ENCODE data around the gene PKIB.
A peak's percentile ranks its signal among the peaks of the same experiment; 100 is the strongest.

The PKIB gene

DNA sequence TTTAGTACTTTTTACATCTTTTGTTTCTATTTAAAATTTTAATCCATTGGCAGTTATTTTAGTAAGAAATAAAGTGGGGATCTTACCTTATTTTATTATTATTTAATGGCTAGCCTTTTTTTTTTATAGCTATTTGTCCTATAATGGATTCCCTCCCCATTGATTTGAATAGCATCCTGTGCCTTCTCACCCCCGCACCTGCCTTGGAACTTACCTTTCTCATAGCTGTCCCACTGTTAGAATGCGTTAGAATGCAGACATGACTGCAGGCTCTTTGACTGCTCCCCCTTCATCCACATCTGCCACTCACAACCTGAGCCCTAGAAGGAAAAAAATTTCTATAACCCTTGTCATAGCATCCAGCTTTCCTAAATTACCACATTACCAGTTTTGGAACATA, 9.1 kb downstream of the PKIB start:
- no peaks in the 10 kb centered on the region for H3K4me1 ChIP-seq (ENCODE audit: control insufficient read depth in 2 of 2, insufficient read depth in 2 of 2, low read length in 2 of 2)
- no peak overlapping the region for H3K27ac ChIP-seq (ENCODE audit: low read depth in 2 of 2, low read length in 2 of 2)
- H3K27me3 ChIP-seq (ENCODE audit: control insufficient read depth in 2 of 2, insufficient read depth in 2 of 2, low read length in 2 of 2): no peaks in the 10 kb centered on the region
- no peaks in the 10 kb centered on the region for H3K9me3 ChIP-seq (ENCODE audit: control insufficient read depth in 2 of 2, low read length in 2 of 2)
- no peak overlapping the region for H3K4me3 ChIP-seq (ENCODE audit: low read length in 2 of 2)
- no peaks in the 10 kb centered on the region for H3K36me3 ChIP-seq (ENCODE audit: control insufficient read depth in 2 of 2, insufficient read depth in 2 of 2, low read length in 2 of 2)
- no peak overlapping the region for H3K9ac ChIP-seq (ENCODE audit: low read depth in 1 of 2, low read length in 2 of 2)

DNA sequence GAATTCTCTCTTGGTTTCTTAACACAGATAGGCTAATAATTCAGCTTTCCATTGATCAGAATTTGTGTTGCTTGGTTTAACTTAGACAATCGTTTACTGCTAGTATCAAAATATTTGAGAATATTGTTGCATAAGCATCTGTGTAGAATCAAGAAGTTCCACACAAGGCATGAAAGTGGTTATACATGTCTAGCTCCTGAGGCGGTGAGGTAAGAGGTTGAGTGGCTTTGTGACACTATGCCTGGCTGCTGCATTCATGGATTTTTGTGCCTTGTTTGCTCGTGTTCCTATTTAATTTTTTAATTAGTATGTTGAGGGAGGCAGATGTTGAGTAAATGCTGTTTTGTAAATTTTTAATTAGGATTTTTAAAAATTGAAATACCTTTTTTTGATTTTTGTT, 10.2 kb downstream of the PKIB start:
- no peaks in the 10 kb centered on the region for H3K9me3 ChIP-seq (ENCODE audit: control insufficient read depth in 2 of 2, low read length in 2 of 2)
- no peaks in the 10 kb centered on the region for H3K4me1 ChIP-seq (ENCODE audit: control insufficient read depth in 2 of 2, insufficient read depth in 2 of 2, low read length in 2 of 2)
- H3K27ac ChIP-seq (ENCODE audit: low read depth in 2 of 2, low read length in 2 of 2): no peak overlapping the region
- H3K9ac ChIP-seq (ENCODE audit: low read depth in 1 of 2, low read length in 2 of 2): no peak overlapping the region
- H3K27me3 ChIP-seq (ENCODE audit: control insufficient read depth in 2 of 2, insufficient read depth in 2 of 2, low read length in 2 of 2): no peaks in the 10 kb centered on the region
- no peak overlapping the region for H3K4me3 ChIP-seq (ENCODE audit: low read length in 2 of 2)
- no peaks in the 10 kb centered on the region for H3K36me3 ChIP-seq (ENCODE audit: control insufficient read depth in 2 of 2, insufficient read depth in 2 of 2, low read length in 2 of 2)

DNA sequence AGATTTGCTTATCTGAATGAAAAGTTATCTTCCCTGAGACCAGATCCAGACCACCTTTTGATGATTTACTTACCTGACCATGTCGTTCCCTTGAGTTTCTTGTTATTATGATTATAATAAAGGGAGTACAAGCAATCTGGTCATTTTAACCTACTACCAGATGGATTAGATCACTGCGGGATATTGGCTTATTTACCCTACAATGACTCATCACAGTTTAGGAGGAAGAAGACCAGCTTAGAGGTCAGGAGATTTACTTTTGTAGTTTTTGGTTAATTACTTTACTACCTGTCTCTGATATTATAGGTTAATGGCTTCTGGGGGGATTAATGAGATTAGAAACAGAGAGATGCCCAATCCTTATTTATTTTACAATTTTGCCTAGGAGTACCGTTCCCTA, 10.7 kb downstream of the PKIB start:
- Histone ChIP-seq H3K27ac (ENCODE audit: low read depth in 2 of 2, low read length in 2 of 2) (no peak overlapping the region), H3K9ac (ENCODE audit: low read depth in 1 of 2, low read length in 2 of 2) (peak overlapping the region in 1 of 2 donors; percentile 26)

DNA sequence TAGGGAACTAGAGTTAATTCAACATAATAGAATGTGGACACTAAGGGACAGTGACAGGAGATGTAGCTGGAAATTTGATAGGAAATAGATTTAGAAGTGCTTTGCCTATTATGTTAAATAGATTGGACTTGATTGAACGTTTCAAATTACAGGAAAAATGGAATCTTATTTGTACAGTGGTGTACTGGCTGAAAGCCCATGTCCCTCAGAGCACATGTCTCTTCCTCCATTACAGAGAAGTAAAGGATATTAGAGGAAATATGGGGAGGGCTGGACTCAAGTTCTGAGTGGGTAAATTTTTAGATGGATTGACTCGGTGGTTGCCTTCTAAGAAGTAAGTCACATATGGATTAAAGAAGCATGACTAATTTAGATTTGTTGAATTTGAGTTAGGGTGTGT, 11.4 kb downstream of the PKIB start:
- Histone ChIP-seq H3K9me3 (ENCODE audit: control insufficient read depth in 2 of 2, low read length in 2 of 2) (no peaks in the 10 kb centered on the region), H3K27me3 (ENCODE audit: control insufficient read depth in 2 of 2, insufficient read depth in 2 of 2, low read length in 2 of 2) (no peaks in the 10 kb centered on the region), H3K27ac (ENCODE audit: low read depth in 2 of 2, low read length in 2 of 2) (no peak overlapping the region), H3K36me3 (ENCODE audit: control insufficient read depth in 2 of 2, insufficient read depth in 2 of 2, low read length in 2 of 2) (no peaks in the 10 kb centered on the region), H3K9ac (ENCODE audit: low read depth in 1 of 2, low read length in 2 of 2) (no peak overlapping the region), H3K4me1 (ENCODE audit: control insufficient read depth in 2 of 2, insufficient read depth in 2 of 2, low read length in 2 of 2) (no peaks in the 10 kb centered on the region), H3K4me3 (ENCODE audit: low read length in 2 of 2) (no peak overlapping the region)

More for the DNA sequence above, 10.7 kb downstream of the PKIB start:
- Histone ChIP-seq H3K4me3 (ENCODE audit: low read length in 2 of 2) (no peak overlapping the region), H3K36me3 (ENCODE audit: control insufficient read depth in 2 of 2, insufficient read depth in 2 of 2, low read length in 2 of 2) (no peaks in the 10 kb centered on the region), H3K27me3 (ENCODE audit: control insufficient read depth in 2 of 2, insufficient read depth in 2 of 2, low read length in 2 of 2) (no peaks in the 10 kb centered on the region), H3K9me3 (ENCODE audit: control insufficient read depth in 2 of 2, low read length in 2 of 2) (no peaks in the 10 kb centered on the region), H3K4me1 (ENCODE audit: control insufficient read depth in 2 of 2, insufficient read depth in 2 of 2, low read length in 2 of 2) (no peaks in the 10 kb centered on the region)

DNA sequence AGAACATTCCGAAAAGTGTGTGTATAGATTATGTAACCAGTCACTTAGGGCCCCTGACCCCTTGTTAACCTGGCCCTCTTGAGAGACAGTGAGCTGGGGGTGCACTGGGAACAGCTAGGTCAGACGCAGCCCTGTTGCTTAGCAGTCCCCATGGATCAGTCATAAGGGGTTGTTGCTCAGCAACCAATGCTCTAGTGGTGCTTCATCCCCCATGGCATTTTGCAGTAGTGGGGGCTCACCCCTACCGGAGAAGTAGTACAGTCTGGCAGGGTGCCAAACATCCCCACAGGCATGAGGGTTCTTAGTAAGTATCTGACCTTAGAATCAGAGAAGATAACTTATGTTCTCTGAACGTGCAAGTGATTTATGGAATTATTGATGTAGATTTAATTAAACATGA, 12.3 kb downstream of the PKIB start:
- no peaks in the 10 kb centered on the region for H3K9me3 ChIP-seq (ENCODE audit: control insufficient read depth in 2 of 2, low read length in 2 of 2)
- H3K27ac ChIP-seq (ENCODE audit: low read depth in 2 of 2, low read length in 2 of 2): no peak overlapping the region
- no peak overlapping the region for H3K9ac ChIP-seq (ENCODE audit: low read depth in 1 of 2, low read length in 2 of 2)
- H3K36me3 ChIP-seq (ENCODE audit: control insufficient read depth in 2 of 2, insufficient read depth in 2 of 2, low read length in 2 of 2): no peaks in the 10 kb centered on the region
- no peak overlapping the region for H3K4me3 ChIP-seq (ENCODE audit: low read length in 2 of 2)
- H3K4me1 ChIP-seq (ENCODE audit: control insufficient read depth in 2 of 2, insufficient read depth in 2 of 2, low read length in 2 of 2): no peaks in the 10 kb centered on the region
- no peaks in the 10 kb centered on the region for H3K27me3 ChIP-seq (ENCODE audit: control insufficient read depth in 2 of 2, insufficient read depth in 2 of 2, low read length in 2 of 2)

DNA sequence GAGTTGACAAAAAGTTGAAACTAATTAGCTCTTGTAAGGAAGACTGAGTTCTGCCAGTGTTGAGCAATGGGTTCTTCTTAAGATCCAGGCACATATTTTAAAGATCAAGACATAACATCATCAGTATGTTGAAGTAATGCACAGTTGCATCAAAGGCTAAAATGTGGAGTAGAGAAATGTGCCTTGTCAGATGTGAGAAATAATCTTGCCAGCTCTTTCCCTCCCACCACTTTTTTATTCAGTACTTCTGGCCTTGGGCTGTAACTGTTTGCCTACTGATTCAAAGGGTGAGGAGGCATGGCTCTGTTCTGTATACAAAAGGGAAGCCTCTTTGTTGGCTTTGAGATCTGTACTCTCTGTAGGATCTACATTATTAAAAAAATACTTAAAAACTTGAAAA, 13.1 kb downstream of the PKIB start:
- H3K36me3 ChIP-seq (ENCODE audit: control insufficient read depth in 2 of 2, insufficient read depth in 2 of 2, low read length in 2 of 2): no peaks in the 10 kb centered on the region

DNA sequence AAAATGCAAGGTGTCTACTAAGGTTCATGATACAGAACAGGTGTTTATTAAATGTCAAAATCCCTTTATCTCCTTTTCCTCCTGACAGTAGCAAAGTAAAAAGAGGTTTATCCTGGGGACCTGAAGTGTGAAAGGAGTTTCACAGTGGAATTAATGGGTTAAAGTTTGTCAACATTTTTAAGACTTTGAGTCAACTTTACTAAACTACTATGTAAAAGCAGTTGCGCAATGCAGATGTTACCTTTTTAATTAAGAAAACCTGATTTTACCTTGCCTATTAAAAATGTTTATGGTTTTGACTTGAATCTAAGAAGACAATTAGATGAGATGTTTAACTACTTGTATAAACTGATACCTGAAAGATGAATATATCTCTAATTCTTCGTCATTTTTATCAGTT, 14.6 kb downstream of the PKIB start:
- Histone ChIP-seq H3K4me1 (ENCODE audit: control insufficient read depth in 2 of 2, insufficient read depth in 2 of 2, low read length in 2 of 2) (no peaks in the 10 kb centered on the region), H3K9me3 (ENCODE audit: control insufficient read depth in 2 of 2, low read length in 2 of 2) (no peaks in the 10 kb centered on the region), H3K27ac (ENCODE audit: low read depth in 2 of 2, low read length in 2 of 2) (no peak overlapping the region), H3K36me3 (ENCODE audit: control insufficient read depth in 2 of 2, insufficient read depth in 2 of 2, low read length in 2 of 2) (no peaks in the 10 kb centered on the region), H3K9ac (ENCODE audit: low read depth in 1 of 2, low read length in 2 of 2) (no peak overlapping the region), H3K4me3 (ENCODE audit: low read length in 2 of 2) (no peak overlapping the region), H3K27me3 (ENCODE audit: control insufficient read depth in 2 of 2, insufficient read depth in 2 of 2, low read length in 2 of 2) (no peaks in the 10 kb centered on the region)

More for the DNA sequence above, 13.1 kb downstream of the PKIB start:
- H3K9me3 ChIP-seq (ENCODE audit: control insufficient read depth in 2 of 2, low read length in 2 of 2): no peaks in the 10 kb centered on the region
- no peak overlapping the region for H3K9ac ChIP-seq (ENCODE audit: low read depth in 1 of 2, low read length in 2 of 2)
- no peaks in the 10 kb centered on the region for H3K4me1 ChIP-seq (ENCODE audit: control insufficient read depth in 2 of 2, insufficient read depth in 2 of 2, low read length in 2 of 2)
- H3K27ac ChIP-seq (ENCODE audit: low read depth in 2 of 2, low read length in 2 of 2): no peak overlapping the region
- no peaks in the 10 kb centered on the region for H3K27me3 ChIP-seq (ENCODE audit: control insufficient read depth in 2 of 2, insufficient read depth in 2 of 2, low read length in 2 of 2)
- H3K4me3 ChIP-seq (ENCODE audit: low read length in 2 of 2): no peak overlapping the region

DNA sequence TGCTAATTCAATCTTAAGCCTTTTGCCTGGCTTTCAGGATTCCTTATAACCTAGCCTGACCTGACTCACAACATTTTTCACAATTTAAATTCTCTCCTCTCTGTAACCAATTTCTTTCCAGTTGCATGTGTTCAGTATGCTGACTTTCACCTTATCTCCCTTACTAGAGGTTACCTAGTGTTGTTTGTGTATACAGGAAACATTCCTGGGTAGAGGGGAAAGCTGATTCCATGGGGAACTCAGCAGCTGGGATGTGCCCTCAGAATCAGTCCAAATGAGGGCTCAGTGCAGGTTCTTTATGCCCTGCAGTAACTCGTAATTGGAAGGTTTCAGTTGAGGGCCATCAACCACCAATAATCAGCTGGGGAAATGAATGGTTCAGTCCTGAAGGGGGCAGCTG, 18.5 kb downstream of the PKIB start:
- H3K9me3 ChIP-seq (ENCODE audit: control insufficient read depth in 2 of 2, low read length in 2 of 2): no peaks in the 10 kb centered on the region
- no peak overlapping the region for H3K9ac ChIP-seq (ENCODE audit: low read depth in 1 of 2, low read length in 2 of 2)
- no peaks in the 10 kb centered on the region for H3K4me1 ChIP-seq (ENCODE audit: control insufficient read depth in 2 of 2, insufficient read depth in 2 of 2, low read length in 2 of 2)
- no peak overlapping the region for H3K4me3 ChIP-seq (ENCODE audit: low read length in 2 of 2)
- no peak overlapping the region for H3K27ac ChIP-seq (ENCODE audit: low read depth in 2 of 2, low read length in 2 of 2)
- no peaks in the 10 kb centered on the region for H3K27me3 ChIP-seq (ENCODE audit: control insufficient read depth in 2 of 2, insufficient read depth in 2 of 2, low read length in 2 of 2)
- no peaks in the 10 kb centered on the region for H3K36me3 ChIP-seq (ENCODE audit: control insufficient read depth in 2 of 2, insufficient read depth in 2 of 2, low read length in 2 of 2)

DNA sequence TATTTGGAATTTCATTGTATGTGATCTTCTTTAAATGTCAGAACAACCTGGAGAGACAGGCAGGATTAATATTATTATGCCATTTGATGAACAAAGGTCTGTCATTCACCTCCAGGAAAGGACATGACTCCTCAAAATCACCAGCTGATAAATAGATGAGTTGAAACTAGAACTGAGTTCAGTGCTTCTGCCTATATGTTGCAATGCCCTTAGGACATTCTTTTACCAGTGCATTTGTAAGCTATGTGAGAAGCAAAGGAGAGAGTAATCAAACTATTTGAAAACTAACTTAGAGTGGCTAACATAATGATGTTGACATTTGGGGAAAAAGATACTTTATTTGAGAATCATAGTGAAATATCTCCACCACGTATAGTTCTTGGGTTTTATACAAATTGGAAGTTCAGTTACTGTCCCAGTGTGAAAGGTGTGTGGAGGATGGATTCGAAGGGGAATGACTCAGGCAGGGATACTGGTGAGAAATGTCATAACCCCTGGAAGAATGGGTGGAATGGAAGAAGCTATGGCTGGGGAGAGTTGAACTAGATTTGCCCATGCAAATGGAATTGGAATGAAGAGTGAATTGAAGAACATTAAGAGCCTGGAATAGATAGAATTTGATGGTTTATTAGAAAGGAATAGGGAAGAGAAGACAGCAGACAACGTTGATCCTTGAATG, 21.5 kb downstream of the PKIB start:
- H3K9ac ChIP-seq (ENCODE audit: low read depth in 1 of 2, low read length in 2 of 2): no peak overlapping the region
- H3K36me3 ChIP-seq (ENCODE audit: control insufficient read depth in 2 of 2, insufficient read depth in 2 of 2, low read length in 2 of 2): peaks cover 0 to 3% of the 10 kb centered on the region in 2 donors
- no peaks in the 10 kb centered on the region for H3K9me3 ChIP-seq (ENCODE audit: control insufficient read depth in 2 of 2, low read length in 2 of 2)
- no peak overlapping the region for H3K4me3 ChIP-seq (ENCODE audit: low read length in 2 of 2)
- no peaks in the 10 kb centered on the region for H3K4me1 ChIP-seq (ENCODE audit: control insufficient read depth in 2 of 2, insufficient read depth in 2 of 2, low read length in 2 of 2)
- H3K27ac ChIP-seq (ENCODE audit: low read depth in 2 of 2, low read length in 2 of 2): no peak overlapping the region
- no peaks in the 10 kb centered on the region for H3K27me3 ChIP-seq (ENCODE audit: control insufficient read depth in 2 of 2, insufficient read depth in 2 of 2, low read length in 2 of 2)

DNA sequence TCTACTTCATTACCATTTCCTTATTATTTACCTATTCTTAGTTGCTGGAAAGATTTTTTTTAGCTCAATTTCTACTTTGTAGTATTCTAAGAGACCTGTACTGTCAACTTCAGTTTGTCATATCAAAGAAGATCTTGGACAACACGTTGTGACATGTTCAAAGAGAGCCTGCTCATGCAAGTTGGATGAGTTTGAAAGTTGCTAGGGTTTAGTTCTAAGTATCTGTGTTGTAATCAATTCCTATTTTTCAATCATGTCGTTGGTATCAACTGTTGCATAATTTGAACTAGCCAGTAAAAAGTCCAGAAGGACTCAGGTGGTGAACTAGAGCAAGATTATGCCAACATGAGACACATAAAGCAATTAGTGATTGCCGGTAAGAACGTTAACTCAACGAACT, 30.2 kb downstream of the PKIB start:
- Histone ChIP-seq H3K27ac (ENCODE audit: low read depth in 2 of 2, low read length in 2 of 2) (no peak overlapping the region), H3K9me3 (ENCODE audit: control insufficient read depth in 2 of 2, low read length in 2 of 2) (no peaks in the 10 kb centered on the region), H3K4me3 (ENCODE audit: low read length in 2 of 2) (no peak overlapping the region), H3K27me3 (ENCODE audit: control insufficient read depth in 2 of 2, insufficient read depth in 2 of 2, low read length in 2 of 2) (no peaks in the 10 kb centered on the region), H3K9ac (ENCODE audit: low read depth in 1 of 2, low read length in 2 of 2) (no peak overlapping the region), H3K36me3 (ENCODE audit: control insufficient read depth in 2 of 2, insufficient read depth in 2 of 2, low read length in 2 of 2) (peaks cover 0 to 2% of the 10 kb centered on the region in 2 donors), H3K4me1 (ENCODE audit: control insufficient read depth in 2 of 2, insufficient read depth in 2 of 2, low read length in 2 of 2) (no peaks in the 10 kb centered on the region)

DNA sequence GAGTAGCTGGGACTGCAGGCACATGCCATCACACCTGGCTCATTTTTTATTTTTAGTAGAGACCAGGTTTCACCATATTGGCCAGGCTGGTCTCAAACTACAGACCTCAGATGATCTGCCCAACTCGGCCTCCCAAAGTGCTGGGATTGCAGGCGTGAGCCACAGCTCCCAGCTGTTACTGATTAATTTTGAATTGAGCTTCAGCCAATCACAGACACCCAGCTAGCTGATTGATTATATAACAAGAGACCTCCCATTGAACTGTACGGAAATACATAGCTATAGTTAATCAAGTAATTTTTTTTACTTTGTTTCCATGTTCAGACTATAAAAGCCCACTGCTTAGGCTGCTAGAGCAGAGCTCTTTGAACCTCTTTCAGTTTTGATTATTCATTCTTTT, 31.6 kb downstream of the PKIB start:
- Histone ChIP-seq H3K9ac (ENCODE audit: low read depth in 1 of 2, low read length in 2 of 2) (no peak overlapping the region), H3K36me3 (ENCODE audit: control insufficient read depth in 2 of 2, insufficient read depth in 2 of 2, low read length in 2 of 2) (peaks cover 0 to 2% of the 10 kb centered on the region in 2 donors), H3K4me3 (ENCODE audit: low read length in 2 of 2) (no peak overlapping the region), H3K27ac (ENCODE audit: low read depth in 2 of 2, low read length in 2 of 2) (no peak overlapping the region), H3K27me3 (ENCODE audit: control insufficient read depth in 2 of 2, insufficient read depth in 2 of 2, low read length in 2 of 2) (no peaks in the 10 kb centered on the region), H3K9me3 (ENCODE audit: control insufficient read depth in 2 of 2, low read length in 2 of 2) (no peaks in the 10 kb centered on the region), H3K4me1 (ENCODE audit: control insufficient read depth in 2 of 2, insufficient read depth in 2 of 2, low read length in 2 of 2) (no peaks in the 10 kb centered on the region)
